ENCODE measurements around the gene MANF.

- no peak for TF ChIP-seq CTCF (IDR thresholded peaks at IDR 0.05)
- TF ChIP-seq POLR2AphosphoS5 (IDR thresholded peaks at IDR 0.05): no peak
These were observed 901 bp upstream of the MANF start for GRCh38 chr3:51384055-51384725.
